NB4 (cell line): Measurements from ENCODE around the gene GFY.

Source experiments
- CTCF ChIP-seq: IDR thresholded peaks from one replicate; pipeline ENCODE4 v1.5.1; 2012; ENCODE audit warnings: low read depth, low read length
- POLR2A ChIP-seq: IDR thresholded peaks from 2 replicates; pipeline ENCODE4 v1.6.1; 2011; ENCODE audit warnings: mild to moderate bottlenecking; ENCODE audit not compliant: insufficient read length; ENCODE audit errors: extremely low read depth
- TF ChIP-seq, protein P1 (sequence below): IDR thresholded peaks from 2 replicates; pipeline ENCODE4 v1.6.1; 2011; ENCODE audit warnings: low read depth, low read length

DNA sequence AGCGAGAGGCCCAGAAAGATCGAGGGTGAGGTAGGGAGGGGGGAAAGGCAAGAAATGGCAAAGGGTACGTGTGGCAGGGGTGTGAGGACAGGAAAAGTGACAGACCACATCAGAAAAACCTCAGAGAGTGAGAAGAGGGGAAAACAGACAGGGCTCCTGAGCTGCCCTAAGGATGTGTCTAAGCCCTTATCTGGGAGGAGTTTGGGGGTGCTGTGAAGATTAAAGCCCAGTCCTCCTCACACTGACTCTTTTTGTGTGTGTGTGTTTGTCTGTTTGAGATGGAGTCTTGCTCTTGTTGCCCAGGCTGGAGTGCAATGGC is 1.2 kb upstream of the GFY start:
- TF ChIP-seq, protein P1, sequence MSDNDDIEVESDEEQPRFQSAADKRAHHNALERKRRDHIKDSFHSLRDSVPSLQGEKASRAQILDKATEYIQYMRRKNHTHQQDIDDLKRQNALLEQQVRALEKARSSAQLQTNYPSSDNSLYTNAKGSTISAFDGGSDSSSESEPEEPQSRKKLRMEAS, result no peak
- TF ChIP-seq CTCF (no peak), POLR2A (no peak)
